Mesenchymal stem cell (in vitro differentiated cells and primary cell): ENCODE results near the gene FUT4.

ENCODE experiments used
- DNase-seq: peaks from one replicate; pipeline ENCODE4 v3.0.0-alpha.2; 2013
- H2AFZ ChIP-seq: one replicate; pipeline ENCODE4 v1.6.1; 2013; ENCODE audit warnings: low read depth, mild to moderate bottlenecking, control low read depth, inconsistent platforms, low read length, moderate library complexity
- H2AK5ac ChIP-seq: 2 replicates; pipeline ENCODE4 v1.6.1; 2013; ENCODE audit warnings: low read length, moderate library complexity, mild to moderate bottlenecking, inconsistent platforms; ENCODE audit not compliant: severe bottlenecking
- H2BK120ac ChIP-seq: one replicate; pipeline ENCODE4 v1.6.1; 2013; ENCODE audit warnings: low read depth, mild to moderate bottlenecking, inconsistent platforms, low read length, moderate library complexity
- H2BK12ac ChIP-seq, 2 experiments: one replicate each; pipeline ENCODE4 v1.6.1; 2013; ENCODE audit warnings: inconsistent platforms in 2 of 2, low read length in 2 of 2, mild to moderate bottlenecking in 2 of 2, moderate library complexity in 2 of 2, control low read depth in 1 of 2
- H2BK15ac ChIP-seq: one replicate; pipeline ENCODE4 v1.6.1; 2013; ENCODE audit warnings: mild to moderate bottlenecking, low read depth, inconsistent platforms; ENCODE audit not compliant: poor library complexity, severe bottlenecking
- H2BK5ac ChIP-seq: 2 replicates; pipeline ENCODE4 v1.6.1; 2013; ENCODE audit warnings: low read depth, mild to moderate bottlenecking, low read length, control low read depth, inconsistent platforms; ENCODE audit not compliant: poor library complexity, severe bottlenecking
- H3K14ac ChIP-seq, 2 experiments: one replicate each; pipeline ENCODE4 v1.6.1; 2013; ENCODE audit warnings: inconsistent platforms in 2 of 2, low read length in 2 of 2, control low read depth in 1 of 2, mild to moderate bottlenecking in 1 of 2, moderate library complexity in 1 of 2
- H3K18ac ChIP-seq, 2 experiments: one replicate each; pipeline ENCODE4 v1.6.1; 2013; ENCODE audit warnings: inconsistent platforms in 2 of 2, low read length in 2 of 2, control low read depth in 1 of 2, low read depth in 1 of 2, mild to moderate bottlenecking in 1 of 2
- H3K23ac ChIP-seq, 2 experiments: one replicate each; pipeline ENCODE4 v1.6.1; 2013; ENCODE audit warnings: inconsistent platforms in 2 of 2, low read length in 2 of 2, mild to moderate bottlenecking in 2 of 2, moderate library complexity in 2 of 2, control low read depth in 1 of 2
- H3K27ac ChIP-seq: 2 replicates; pipeline ENCODE4 v1.5.1; 2013; ENCODE audit warnings: mild to moderate bottlenecking, moderate library complexity, low read length, control low read depth, inconsistent platforms; ENCODE audit not compliant: poor library complexity, severe bottlenecking
- H3K27me3 ChIP-seq, 2 experiments: 2 replicates each; pipeline versions ENCODE4 v1.6.1 to v1.7.0; 2013; ENCODE audit warnings: low read length in 2 of 2, mild to moderate bottlenecking in 2 of 2, moderate library complexity in 2 of 2, control low read depth in 1 of 2, inconsistent platforms in 1 of 2; ENCODE audit not compliant: control insufficient read depth in 1 of 2, insufficient read depth in 1 of 2
- H3K36me3 ChIP-seq, 2 experiments: 2 replicates each; pipeline versions ENCODE4 v1.6.1 to v1.7.0; 2013; ENCODE audit warnings: low read length in 2 of 2, control low read depth in 1 of 2, inconsistent platforms in 1 of 2, low read depth in 1 of 2, mild to moderate bottlenecking in 1 of 2; ENCODE audit not compliant: insufficient read depth in 2 of 2, control insufficient read depth in 1 of 2
- H3K4ac ChIP-seq, 2 experiments: one replicate each; pipeline ENCODE4 v1.6.1; 2013; ENCODE audit warnings: inconsistent platforms in 2 of 2, low read length in 2 of 2, mild to moderate bottlenecking in 2 of 2, moderate library complexity in 2 of 2, control low read depth in 1 of 2, low read depth in 1 of 2
- H3K4me1 ChIP-seq: 2 replicates; pipeline ENCODE4 v1.6.1; 2013; ENCODE audit warnings: low read depth, low read length, control low read depth; ENCODE audit not compliant: control insufficient read depth, insufficient read depth
- H3K4me2 ChIP-seq: 2 replicates; pipeline ENCODE4 v1.6.1; 2013; ENCODE audit warnings: low read length, mild to moderate bottlenecking, inconsistent platforms; ENCODE audit not compliant: poor library complexity, severe bottlenecking
- H3K4me3 ChIP-seq, 2 experiments: 2 replicates each; pipeline versions ENCODE4 v1.5.1 to v1.7.0; 2013; ENCODE audit warnings: low read length in 2 of 2, mild to moderate bottlenecking in 2 of 2, control low read depth in 1 of 2, low read depth in 1 of 2; ENCODE audit not compliant: insufficient read depth in 1 of 2
- H3K79me1 ChIP-seq: replicated peaks from 2 replicates; pipeline ENCODE4 v1.6.1; 2013; ENCODE audit warnings: mild to moderate bottlenecking, control low read depth, low read length, inconsistent platforms; ENCODE audit not compliant: poor library complexity, severe bottlenecking
- H3K9ac ChIP-seq: 2 replicates; pipeline ENCODE4 v1.7.0; 2013; ENCODE audit warnings: mild to moderate bottlenecking, low read length, moderate library complexity
- H3K9me3 ChIP-seq: 2 replicates; pipeline ENCODE4 v1.7.0; 2013; ENCODE audit warnings: mild to moderate bottlenecking, low read length; ENCODE audit not compliant: control insufficient read depth
- H4K8ac ChIP-seq: one replicate; pipeline ENCODE4 v1.6.1; 2013; ENCODE audit warnings: inconsistent platforms, mild to moderate bottlenecking, low read length, moderate library complexity
- H4K91ac ChIP-seq: one replicate; pipeline ENCODE4 v1.6.1; 2013; ENCODE audit warnings: mild to moderate bottlenecking, low read length, inconsistent platforms
- WGBS: methylation state at CpG from one replicate; pipeline ENCODE4 v1.1.7; 2013; ENCODE audit warnings: mixed read lengths; 5-methylcytosine and 5-hydroxymethylcytosine counted together

FUT4 gene

DNA sequence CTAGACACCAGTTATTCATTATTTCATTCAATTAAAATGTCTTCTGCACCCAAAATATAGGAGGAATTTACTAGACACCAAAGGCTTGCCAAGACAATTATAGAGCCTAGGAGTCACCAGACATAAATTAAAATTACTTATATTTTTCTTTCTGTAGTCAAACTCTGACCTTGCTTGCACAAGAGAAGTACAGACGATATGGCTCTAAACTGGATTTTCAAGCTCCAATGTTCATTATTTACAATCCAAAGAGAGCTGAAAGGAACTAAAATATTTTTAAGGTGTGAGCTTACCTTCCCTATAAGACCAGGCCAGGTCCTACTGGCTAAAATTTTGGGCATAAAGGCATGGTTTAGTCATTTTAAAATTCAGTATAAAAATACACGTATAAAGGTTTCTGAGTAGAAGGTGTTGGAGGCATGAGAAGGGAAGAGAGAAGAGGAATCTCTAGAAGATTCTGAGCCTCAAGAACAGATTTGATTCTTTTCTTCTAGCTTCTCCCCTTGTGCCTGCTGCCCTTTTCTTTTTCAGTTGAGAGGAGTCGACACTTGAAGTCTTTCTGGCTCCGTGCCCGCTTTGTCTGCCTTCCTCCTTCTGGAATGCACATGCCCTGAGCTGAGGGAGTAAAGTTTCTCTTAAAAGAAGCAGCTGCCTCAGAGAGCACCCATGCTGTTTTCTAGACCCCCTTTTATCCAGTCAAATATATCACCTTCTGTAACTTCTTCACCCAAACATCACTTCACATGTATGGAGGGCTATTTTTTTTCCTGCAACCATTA lies 18.0 kb upstream of the FUT4 start:
- Histone ChIP-seq H3K27me3 (no peaks in the 10 kb centered on the region), H3K4me2 (no peak overlapping the region), H3K18ac (no peak overlapping the region), H2BK5ac (no peak overlapping the region), H3K9me3 (no peaks in the 10 kb centered on the region), H2BK12ac (no peak overlapping the region), H3K36me3 (no peaks in the 10 kb centered on the region), H2AK5ac (no peak overlapping the region), H3K4me3 (no peak overlapping the region), H3K9ac (no peak overlapping the region), H3K27ac (no peak overlapping the region), H3K4me1 (no peaks in the 10 kb centered on the region), H2BK15ac (no peak overlapping the region), H2BK120ac (no peak overlapping the region), H3K79me1 (no peaks in the 10 kb centered on the region), H3K23ac (no peak overlapping the region), H4K8ac (no peak overlapping the region), H4K91ac (no peak overlapping the region), H2AFZ (no peak overlapping the region), H3K14ac (no peak overlapping the region), H3K4ac (no peak overlapping the region)
- DNase-seq, result no peak
- 75% methylated on average over 4 of the region's 5 CpGs for WGBS

DNA sequence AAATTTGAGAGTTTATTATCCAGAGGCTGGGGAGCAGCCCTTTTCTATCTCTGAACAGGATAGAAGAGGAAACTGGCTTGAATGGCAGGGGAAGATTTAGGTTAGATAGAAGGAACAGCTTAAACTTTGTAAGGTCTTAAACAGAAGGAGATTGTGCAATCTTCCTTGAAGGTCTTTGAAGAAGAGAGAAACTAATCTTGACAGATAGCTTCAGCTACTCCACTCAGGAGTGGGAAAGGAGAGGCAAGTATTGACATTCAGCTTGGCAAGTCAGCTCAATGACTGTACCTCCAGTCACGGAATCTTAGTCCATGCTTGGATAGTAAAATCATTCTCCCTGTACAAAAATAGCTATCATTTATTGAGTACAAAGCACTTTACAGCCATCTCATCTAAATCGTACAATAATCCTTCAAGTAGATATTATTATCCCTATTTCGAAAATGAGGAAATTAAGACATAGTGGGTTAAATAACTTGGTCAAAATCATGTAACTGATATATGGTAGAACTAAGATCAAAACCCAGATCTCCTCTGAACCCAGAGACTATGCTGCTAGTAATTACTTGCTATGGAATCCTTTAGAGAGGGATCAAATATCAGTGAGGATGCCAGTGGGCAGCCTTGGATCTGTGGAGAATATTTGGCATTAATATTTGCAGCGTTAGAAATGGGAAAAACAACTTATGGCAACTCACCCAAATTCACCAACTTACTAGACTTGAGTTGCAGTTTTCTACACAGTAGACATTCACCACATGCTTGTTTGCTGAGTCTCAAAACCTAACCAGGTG lies 16.9 kb upstream of the FUT4 start:
- no peak overlapping the region for H3K4ac ChIP-seq
- H3K4me1 ChIP-seq, result no peaks in the 10 kb centered on the region
- H3K79me1 ChIP-seq, result no peaks in the 10 kb centered on the region
- 80% methylated on average over 1 of the region's 4 CpGs for WGBS
- H3K9me3 ChIP-seq, result no peaks in the 10 kb centered on the region
- no peaks in the 10 kb centered on the region for H3K36me3 ChIP-seq
- H3K27me3 ChIP-seq, result no peaks in the 10 kb centered on the region
- no peak overlapping the region for H3K9ac ChIP-seq
- no peak overlapping the region for H2BK120ac ChIP-seq
- H2BK15ac ChIP-seq, result no peak overlapping the region
- H3K18ac ChIP-seq, result no peak overlapping the region
- H2BK12ac ChIP-seq, result no peak overlapping the region
- no peak overlapping the region for H2BK5ac ChIP-seq
- no peak overlapping the region for H2AK5ac ChIP-seq
- H4K91ac ChIP-seq, result no peak overlapping the region
- no peak overlapping the region for H3K14ac ChIP-seq
- H4K8ac ChIP-seq, result no peak overlapping the region
- H3K27ac ChIP-seq, result no peak overlapping the region
- H2AFZ ChIP-seq, result no peak overlapping the region
- no peak overlapping the region for H3K4me3 ChIP-seq
- no peak overlapping the region for H3K23ac ChIP-seq
- no peak for DNase-seq
- H3K4me2 ChIP-seq, result no peak overlapping the region

DNA sequence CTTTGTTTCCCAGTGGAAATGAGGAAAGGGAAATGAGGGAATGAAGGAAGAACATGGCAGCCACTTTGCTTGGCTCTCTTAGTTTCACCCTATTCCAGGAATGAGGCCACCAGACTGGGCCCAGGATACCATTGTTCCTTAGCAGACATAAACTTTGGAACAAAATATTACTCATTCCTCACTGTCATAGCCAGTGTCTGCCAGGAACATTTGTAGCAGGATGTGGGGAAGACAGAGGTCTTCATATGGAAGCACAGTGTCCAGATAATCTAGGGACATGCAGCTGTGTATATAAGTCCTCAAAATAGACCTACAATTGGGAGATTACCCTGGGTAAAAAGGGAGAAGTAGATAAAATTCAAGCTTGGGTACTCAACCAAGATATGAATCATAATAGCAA lies 15.2 kb upstream of the FUT4 start:
- H3K4me1 ChIP-seq, result no peaks in the 10 kb centered on the region
- H3K18ac ChIP-seq, result no peak overlapping the region
- H2AK5ac ChIP-seq, result no peak overlapping the region
- H3K79me1 ChIP-seq, result no peaks in the 10 kb centered on the region
- H3K9ac ChIP-seq, result no peak overlapping the region
- H3K27me3 ChIP-seq, result no peaks in the 10 kb centered on the region
- H3K9me3 ChIP-seq, result no peaks in the 10 kb centered on the region
- no peak overlapping the region for H2AFZ ChIP-seq
- H3K14ac ChIP-seq, result no peak overlapping the region
- no peak for DNase-seq
- H2BK120ac ChIP-seq, result no peak overlapping the region
- H3K4me3 ChIP-seq, result no peak overlapping the region
- no peak overlapping the region for H3K4ac ChIP-seq
- no peak overlapping the region for H4K8ac ChIP-seq
- H3K27ac ChIP-seq, result no peak overlapping the region
- H2BK12ac ChIP-seq, result no peak overlapping the region
- no peaks in the 10 kb centered on the region for H3K36me3 ChIP-seq
- no peak overlapping the region for H2BK15ac ChIP-seq
- no peak overlapping the region for H3K4me2 ChIP-seq
- H2BK5ac ChIP-seq, result no peak overlapping the region
- H4K91ac ChIP-seq, result no peak overlapping the region
- no peak overlapping the region for H3K23ac ChIP-seq

DNA sequence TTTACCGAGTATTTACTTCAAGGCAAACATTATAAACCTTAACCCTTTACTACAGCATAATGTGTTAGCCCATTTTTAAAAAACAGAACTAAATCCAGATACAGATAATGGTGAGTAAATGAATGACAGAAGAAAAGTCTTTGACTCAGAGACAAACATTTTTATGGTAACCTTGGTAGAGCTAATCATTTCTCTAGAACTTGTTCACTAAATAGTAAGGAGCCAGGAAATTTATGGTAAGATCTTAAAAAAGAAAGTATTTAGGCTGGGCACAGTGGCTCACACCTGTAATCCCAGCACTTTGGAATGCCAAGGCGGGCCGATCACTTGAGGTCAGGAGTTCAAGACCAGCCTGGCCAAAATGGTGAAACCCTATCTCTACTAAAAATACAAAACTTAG lies 11.5 kb upstream of the FUT4 start:
- H3K9ac ChIP-seq, result no peak overlapping the region
- no peaks in the 10 kb centered on the region for H3K79me1 ChIP-seq
- H2BK5ac ChIP-seq, result no peak overlapping the region
- H3K23ac ChIP-seq, result no peak overlapping the region
- H2AFZ ChIP-seq, result no peak overlapping the region
- no peak overlapping the region for H2BK120ac ChIP-seq
- H3K27me3 ChIP-seq, result no peaks in the 10 kb centered on the region
- H3K4me3 ChIP-seq, result no peak overlapping the region
- no peak overlapping the region for H4K8ac ChIP-seq
- no peak overlapping the region for H3K4me2 ChIP-seq
- no peak for DNase-seq
- H2AK5ac ChIP-seq, result no peak overlapping the region
- H3K4me1 ChIP-seq, result no peaks in the 10 kb centered on the region
- 100% methylated on average over 2 of the region's 3 CpGs for WGBS
- H3K4ac ChIP-seq, result no peak overlapping the region
- no peak overlapping the region for H2BK15ac ChIP-seq
- H3K9me3 ChIP-seq, result no peaks in the 10 kb centered on the region
- no peaks in the 10 kb centered on the region for H3K36me3 ChIP-seq
- H4K91ac ChIP-seq, result no peak overlapping the region
- H3K18ac ChIP-seq, result no peak overlapping the region
- no peak overlapping the region for H3K14ac ChIP-seq
- no peak overlapping the region for H2BK12ac ChIP-seq
- no peak overlapping the region for H3K27ac ChIP-seq
